Posterior cingulate gyrus (tissue), 11 donors: ENCODE results near the gene PDE6H.

Experiments used
- DNase-seq, 10 donors: peaks; one replicate each; pipeline versions ENCODE4 v3.0.0 to v3.0.0-alpha.2; 2020 to 2021; ENCODE audit warnings: mixed read lengths in 3 of 10
- intact Hi-C: fragments of 100-400 bp; cut with DNase I; formaldehyde crosslinking; loops from one replicate; pipeline ENCODE4 v1.15.1; 2023

PDE6H gene

GRCh38 chr12:14950982-14951746 is 21.7 kb upstream of the PDE6H start:
- intact Hi-C loops, result loop anchor here (10.0 kb wide), 1 partner anchor 66 kb away; the partner anchor contains the start of gene MGP
- DNase-seq, result no peak

- no peak for DNase-seq
- intact Hi-C loops, result loop anchor here (10.0 kb wide), 1 partner anchor 67 kb away; the partner anchor contains the start of gene MGP
These were observed 21.0 kb upstream of the PDE6H start for GRCh38 chr12:14951851-14952250.

- DNase-seq, result no peak
- intact Hi-C loops, result loop anchor here (10.0 kb wide), 1 partner anchor 68 kb away; the partner anchor contains the start of gene MGP
These were observed 20.4 kb upstream of the PDE6H start for GRCh38 chr12:14952299-14952921.

GRCh38 chr12:14953752-14954151 is 19.1 kb upstream of the PDE6H start:
- no peak for DNase-seq
- intact Hi-C loops, result loop anchor here (10.0 kb wide), 1 partner anchor 69 kb away; the partner anchor contains the start of gene MGP

- intact Hi-C loops, result loop anchor here (10.0 kb wide), 1 partner anchor 69 kb away; the partner anchor contains the start of gene MGP
- DNase-seq, result no peak
These were observed 18.6 kb upstream of the PDE6H start for GRCh38 chr12:14954269-14954668.

- DNase-seq, result no peak
- intact Hi-C loops, result loop anchor here (10.0 kb wide), 1 partner anchor 71 kb away; the partner anchor contains the start of gene MGP
These were observed 16.6 kb upstream of the PDE6H start for GRCh38 chr12:14956024-14956891.

- intact Hi-C loops, result loop anchor here (10.0 kb wide), 1 partner anchor 72 kb away; the partner anchor contains the start of gene MGP
- DNase-seq, result no peak
These were observed 15.9 kb upstream of the PDE6H start for GRCh38 chr12:14956905-14957304.

- DNase-seq, result no peak
- intact Hi-C loops, result loop anchor here (10.0 kb wide), 1 partner anchor 73 kb away; the partner anchor contains the start of gene MGP
These were observed 15.2 kb upstream of the PDE6H start for GRCh38 chr12:14957551-14958168.

- intact Hi-C loops, result loop anchor here (10.0 kb wide), 1 partner anchor 74 kb away; the partner anchor contains the start of gene MGP
- DNase-seq, result no peak
These were observed 14.3 kb upstream of the PDE6H start for GRCh38 chr12:14958361-14959125.

GRCh38 chr12:14959126-14959440 is 13.8 kb upstream of the PDE6H start:
- intact Hi-C loops, result loop anchor here (10.0 kb wide), 1 partner anchor 74 kb away; the partner anchor contains the start of gene MGP

GRCh38 chr12:14959463-14959862 is 13.4 kb upstream of the PDE6H start:
- no peak for DNase-seq
- intact Hi-C loops, result loop anchor here (10.0 kb wide), 1 partner anchor 75 kb away; the partner anchor contains the start of gene MGP

More at GRCh38 chr12:14959126-14959440, 13.8 kb upstream of the PDE6H start:
- DNase-seq, result no peak

- no peak for DNase-seq
- intact Hi-C loops, result loop anchor here (10.0 kb wide), 1 partner anchor 75 kb away; the partner anchor contains the start of gene MGP
These were observed 12.8 kb upstream of the PDE6H start for GRCh38 chr12:14959916-14960496.

GRCh38 chr12:14960548-14961465 is 12.0 kb upstream of the PDE6H start:
- DNase-seq, result no peak
- intact Hi-C loops, result no loop called here

- intact Hi-C loops, result no loop called here
- DNase-seq, result no peak
These were observed 11.2 kb upstream of the PDE6H start, which contains the start of gene ARHGDIB for GRCh38 chr12:14961466-14962152. ARHGDIB (minus strand) TSS chr12:14961601; CDS start chr12:14950712, 10,889 bp downstream.

GRCh38 chr12:14962153-14962539 is 10.7 kb upstream of the PDE6H start:
- no peak for DNase-seq
- intact Hi-C loops, result no loop called here

- intact Hi-C loops, result no loop called here
- DNase-seq, result no peak
These were observed 10.0 kb upstream of the PDE6H start for GRCh38 chr12:14962797-14963196.

GRCh38 chr12:14963520-14963919 is 9.3 kb upstream of the PDE6H start:
- intact Hi-C loops, result no loop called here

More at GRCh38 chr12:14963520-14963919, 9.3 kb upstream of the PDE6H start:
- DNase-seq, result no peak
